Trophoblast cell (in vitro differentiated cells and primary cell): ENCODE measurements around the gene CKMT2. TPM values are rescaled to one million over a fixed set of nuclear protein-coding genes. Genes with fewer than 3 reads are reported as not detected.
A peak's percentile ranks its signal among the peaks of the same experiment; 100 is the strongest.

Experiments
- DNase-seq, 2 donors: peaks; one replicate each; pipeline ENCODE4 v3.0.0-alpha.2; 2016
- H2AFZ ChIP-seq: 2 replicates; pipeline ENCODE4 v1.6.1; 2013; ENCODE audit warnings: low read length, moderate library complexity, mild to moderate bottlenecking; ENCODE audit not compliant: insufficient read depth, poor library complexity
- H2AK5ac ChIP-seq: 2 replicates; pipeline ENCODE4 v1.6.1; 2013; ENCODE audit warnings: mild to moderate bottlenecking, low read length
- H2BK120ac ChIP-seq: 2 replicates; pipeline ENCODE4 v1.6.1; 2013; ENCODE audit warnings: low read length, mild to moderate bottlenecking, moderate library complexity; ENCODE audit not compliant: insufficient read depth, poor library complexity
- H2BK12ac ChIP-seq: 2 replicates; pipeline ENCODE4 v1.6.1; 2013; ENCODE audit warnings: mild to moderate bottlenecking, low read length, moderate library complexity
- H2BK5ac ChIP-seq: 2 replicates; pipeline ENCODE4 v1.6.1; 2013; ENCODE audit warnings: low read length, low read depth, moderate library complexity, mild to moderate bottlenecking; ENCODE audit not compliant: poor library complexity
- H3K14ac ChIP-seq: 2 replicates; pipeline ENCODE4 v1.6.1; 2013; ENCODE audit warnings: mild to moderate bottlenecking, low read length
- H3K18ac ChIP-seq: 2 replicates; pipeline ENCODE4 v1.6.1; 2013; ENCODE audit warnings: mild to moderate bottlenecking, low read length
- H3K23ac ChIP-seq: 2 replicates; pipeline ENCODE4 v1.6.1; 2013; ENCODE audit warnings: low read length
- H3K27ac ChIP-seq: 2 replicates; pipeline ENCODE4 v1.5.1; 2013; ENCODE audit warnings: low read depth, mild to moderate bottlenecking, inconsistent platforms, low read length, moderate library complexity
- H3K27me3 ChIP-seq: 2 replicates; pipeline ENCODE4 v1.6.1; 2013; ENCODE audit warnings: inconsistent platforms, mild to moderate bottlenecking, low read length, moderate library complexity; ENCODE audit not compliant: insufficient read depth
- H3K36me3 ChIP-seq, 2 experiments: 1 replicate in 1 of 2; 2 replicates in 1 of 2; pipeline ENCODE4 v1.6.1; 2013; ENCODE audit warnings: low read length in 2 of 2, mild to moderate bottlenecking in 2 of 2, moderate library complexity in 1 of 2; ENCODE audit not compliant: insufficient read depth in 2 of 2, control insufficient read depth in 1 of 2
- H3K4ac ChIP-seq: 2 replicates; pipeline ENCODE4 v1.6.1; 2013; ENCODE audit warnings: low read depth, mild to moderate bottlenecking, low read length, moderate library complexity
- H3K4me1 ChIP-seq, 2 experiments: 1 replicate in 1 of 2; 2 replicates in 1 of 2; pipeline ENCODE4 v1.6.1; 2013; ENCODE audit warnings: low read length in 2 of 2, mild to moderate bottlenecking in 2 of 2, moderate library complexity in 1 of 2; ENCODE audit not compliant: insufficient read depth in 2 of 2, control insufficient read depth in 1 of 2
- H3K4me2 ChIP-seq: 2 replicates; pipeline ENCODE4 v1.6.1; 2013; ENCODE audit warnings: inconsistent platforms, mild to moderate bottlenecking, low read length, moderate library complexity
- H3K4me3 ChIP-seq: 2 replicates; pipeline ENCODE4 v1.5.1; 2013; ENCODE audit warnings: mild to moderate bottlenecking, low read depth, low read length, inconsistent platforms
- H3K79me1 ChIP-seq: one replicate; pipeline ENCODE4 v1.6.1; 2013; ENCODE audit warnings: low read length
- H3K79me2 ChIP-seq: 2 replicates; pipeline ENCODE4 v1.6.1; 2013; ENCODE audit warnings: low read length, mild to moderate bottlenecking; ENCODE audit not compliant: control insufficient read depth, insufficient read depth, poor library complexity
- H3K9ac ChIP-seq: 2 replicates; pipeline ENCODE4 v1.6.1; 2013; ENCODE audit warnings: mild to moderate bottlenecking, low read length
- H3K9me3 ChIP-seq: 2 replicates; pipeline ENCODE4 v1.6.1; 2013; ENCODE audit warnings: low read depth, mild to moderate bottlenecking, control low read depth, inconsistent platforms, low read length; ENCODE audit not compliant: insufficient read depth
- H4K12ac ChIP-seq: 2 replicates; pipeline ENCODE4 v1.6.1; 2013; ENCODE audit warnings: low read depth, mild to moderate bottlenecking, low read length, moderate library complexity
- H4K8ac ChIP-seq: 2 replicates; pipeline ENCODE4 v1.6.1; 2013; ENCODE audit warnings: low read depth, mild to moderate bottlenecking, low read length, moderate library complexity
- H4K91ac ChIP-seq: one replicate; pipeline ENCODE4 v1.6.1; 2013; ENCODE audit warnings: low read depth, mild to moderate bottlenecking, low read length, moderate library complexity
- WGBS: extraction: QIAGEN DNeasy Blood & Tissue Kit; methylation state at CpG from one replicate; pipeline ENCODE4 v1.1.7; 2013; ENCODE audit warnings: missing lambda C conversion rate; ENCODE audit not compliant: insufficient read length, insufficient coverage; ENCODE audit errors: extremely low coverage; 5-methylcytosine and 5-hydroxymethylcytosine counted together
- polyA plus RNA-seq: library from polyadenylated mRNA; stranded (reverse); fragments of 200-250 nt; gene quantifications from 2 replicates; pipeline ENCODE4 v1.2.3, GENCODE V29; 2013

The CKMT2 gene
- 4.3 TPM in 2 replicates for polyA plus RNA-seq

- no CpG with 5 or more reads among the region's 28 CpGs for WGBS
- Histone ChIP-seq H3K4me2 (peak within 1 kb of the TSS; percentile 62), H2BK12ac (peak within 1 kb of the TSS; percentile 51), H2AFZ (peak within 1 kb of the TSS; percentile 30), H4K12ac (no peak within 1 kb of the TSS), H4K91ac (peak within 1 kb of the TSS; percentile 61), H3K79me2 (no peaks in the 10 kb centered on the region), H3K4ac (no peak within 1 kb of the TSS), H2AK5ac (peak within 1 kb of the TSS; percentile 35), H3K4me1 (peaks cover 18 to 26% of the 10 kb centered on the region in 2 experiments), H2BK5ac (no peak within 1 kb of the TSS), H3K36me3 (peaks cover 0 to 4% of the 10 kb centered on the region in 2 experiments), H3K9me3 (no peaks in the 10 kb centered on the region), H2BK120ac (peak within 1 kb of the TSS; percentile 4), H3K23ac (no peak within 1 kb of the TSS), H3K27me3 (no peaks in the 10 kb centered on the region), H3K9ac (no peak within 1 kb of the TSS), H3K79me1 (peaks cover 7% of the 10 kb centered on the region), H3K27ac (peak within 1 kb of the TSS; percentile 1), H3K4me3 (peak within 1 kb of the TSS; percentile 39), H3K18ac (peak within 1 kb of the TSS; percentile 43), H4K8ac (peak within 1 kb of the TSS; percentile 4), H3K14ac (no peak within 1 kb of the TSS)
- DNase-seq = peak; percentile 67 to 71
Measured at GRCh38 chr5:81233080-81233634, at the start of gene CKMT2. Gene CKMT2, plus strand, starts transcription at chr5:81233322. Its CDS starts 17,811 bp downstream, at chr5:81251133.

GRCh38 chr5:81183811-81184748, 49.0 kb upstream of the CKMT2 start:
- Histone ChIP-seq H3K4me1 (peaks cover 27 to 31% of the 10 kb centered on the region in 2 experiments), H3K4me3 (no peak overlapping the region), H3K27me3 (no peaks in the 10 kb centered on the region), H3K4ac (peak overlapping the region; percentile 74), H3K36me3 (peaks cover 21 to 38% of the 10 kb centered on the region in 2 experiments), H2BK120ac (peak overlapping the region; percentile 99), H3K9ac (no peak overlapping the region), H3K9me3 (no peaks in the 10 kb centered on the region), H2BK12ac (no peak overlapping the region), H4K8ac (peak overlapping the region; percentile 90), H3K79me2 (peaks cover 11% of the 10 kb centered on the region), H3K79me1 (peaks cover 53% of the 10 kb centered on the region), H2AK5ac (peak overlapping the region; percentile 49), H2AFZ (no peak overlapping the region), H3K18ac (peak overlapping the region; percentile 80), H3K23ac (no peak overlapping the region), H3K14ac (peak overlapping the region; percentile 92), H3K27ac (peak overlapping the region; percentile 100), H4K12ac (no peak overlapping the region), H4K91ac (peak overlapping the region; percentile 99), H2BK5ac (peak overlapping the region; percentile 100), H3K4me2 (no peak overlapping the region)
- peak; percentile 50 to 68 for DNase-seq
- no CpG with 5 or more reads among the region's 11 CpGs for WGBS

GRCh38 chr5:81184749-81185110, 48.4 kb upstream of the CKMT2 start:
- Histone ChIP-seq H3K36me3 (peaks cover 24 to 40% of the 10 kb centered on the region in 2 experiments), H3K9ac (peak overlapping the region; percentile 15), H3K18ac (peak overlapping the region; percentile 99), H2BK5ac (peak overlapping the region; percentile 100), H2BK120ac (peak overlapping the region; percentile 100), H3K4me3 (no peak overlapping the region), H2AFZ (peak overlapping the region; percentile 78), H3K4me1 (peaks cover 28 to 32% of the 10 kb centered on the region in 2 experiments), H4K12ac (peak overlapping the region; percentile 91), H3K27me3 (no peaks in the 10 kb centered on the region), H3K4ac (peak overlapping the region; percentile 98), H3K23ac (no peak overlapping the region), H3K79me1 (peaks cover 56% of the 10 kb centered on the region), H2AK5ac (peak overlapping the region; percentile 100), H3K79me2 (peaks cover 11% of the 10 kb centered on the region), H4K91ac (peak overlapping the region; percentile 100), H3K27ac (peak overlapping the region; percentile 100), H3K4me2 (peak overlapping the region; percentile 15), H4K8ac (peak overlapping the region; percentile 99), H2BK12ac (peak overlapping the region; percentile 99), H3K9me3 (no peaks in the 10 kb centered on the region), H3K14ac (peak overlapping the region; percentile 99)
- no CpG with 5 or more reads among the region's 6 CpGs for whole genome bisulfite sequencing
- peak; percentile 24 to 38 for DNase-seq

GRCh38 chr5:81187885-81188284, 45.2 kb upstream of the CKMT2 start:
- Histone ChIP-seq H4K8ac (peak overlapping the region; percentile 31), H3K4me3 (no peak overlapping the region), H2BK120ac (peak overlapping the region; percentile 40), H3K9ac (no peak overlapping the region), H2AFZ (no peak overlapping the region), H3K14ac (peak overlapping the region; percentile 23), H3K36me3 (peaks cover 20 to 26% of the 10 kb centered on the region in 2 experiments), H3K4ac (peak overlapping the region; percentile 18), H3K23ac (no peak overlapping the region), H3K9me3 (no peaks in the 10 kb centered on the region), H3K27ac (peak overlapping the region; percentile 30), H4K12ac (no peak overlapping the region), H3K79me2 (peaks cover 12% of the 10 kb centered on the region), H2BK5ac (peak overlapping the region; percentile 5), H2BK12ac (peak overlapping the region; percentile 71), H3K18ac (peak overlapping the region; percentile 50), H3K4me1 (peaks cover 28 to 30% of the 10 kb centered on the region in 2 experiments), H2AK5ac (peak overlapping the region; percentile 16), H4K91ac (peak overlapping the region; percentile 60), H3K79me1 (peaks cover 60% of the 10 kb centered on the region), H3K27me3 (no peaks in the 10 kb centered on the region), H3K4me2 (no peak overlapping the region)
- DNase-seq = no peak
- no CpG with 5 or more reads among the region's 6 CpGs for WGBS
